GM19023 (cell line): ENCODE results near the gene CMIP.

Experiments
- ATAC-seq: cut with Tn5 transposase; IDR thresholded peaks from one replicate; pipeline ENCODE4 v1.9.1; 2021; ENCODE audit warnings: mild to moderate bottlenecking, moderate library complexity; ENCODE audit not compliant: unreplicated experiment

The CMIP gene

DNA sequence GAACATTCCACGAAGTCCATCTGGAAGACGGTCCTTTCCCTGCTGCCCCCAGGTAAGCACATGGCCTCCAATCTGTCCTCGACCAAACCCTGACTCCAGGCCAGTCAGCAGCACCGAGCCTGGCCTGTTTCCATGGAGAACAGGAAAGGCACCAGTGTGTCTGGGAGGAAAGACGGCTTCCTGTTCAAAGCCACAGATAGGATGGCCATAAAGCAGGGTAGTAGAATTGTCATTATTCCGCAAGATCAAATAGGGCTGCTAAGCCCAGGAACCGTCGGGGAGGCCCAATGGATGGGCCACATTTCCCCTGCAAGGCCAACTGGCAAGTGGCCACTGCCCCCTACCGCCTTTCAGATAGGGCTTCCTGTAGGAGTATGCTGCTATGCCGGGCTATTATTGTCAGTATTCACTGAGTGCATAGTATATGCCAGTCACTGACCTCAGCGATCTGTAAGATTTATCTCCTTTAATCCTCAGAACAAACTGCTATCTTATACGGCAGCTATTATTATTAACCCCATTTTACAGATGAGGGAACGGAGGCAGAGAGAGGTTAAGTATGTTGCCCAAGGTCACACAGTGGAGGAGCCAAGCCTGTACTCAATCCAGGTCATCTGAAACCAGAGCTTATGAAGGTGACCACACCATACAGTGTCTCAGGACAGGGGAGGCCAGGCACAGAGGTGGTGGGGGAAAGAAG is 311.5 kb downstream of the CMIP start:
- no peak for ATAC-seq

DNA sequence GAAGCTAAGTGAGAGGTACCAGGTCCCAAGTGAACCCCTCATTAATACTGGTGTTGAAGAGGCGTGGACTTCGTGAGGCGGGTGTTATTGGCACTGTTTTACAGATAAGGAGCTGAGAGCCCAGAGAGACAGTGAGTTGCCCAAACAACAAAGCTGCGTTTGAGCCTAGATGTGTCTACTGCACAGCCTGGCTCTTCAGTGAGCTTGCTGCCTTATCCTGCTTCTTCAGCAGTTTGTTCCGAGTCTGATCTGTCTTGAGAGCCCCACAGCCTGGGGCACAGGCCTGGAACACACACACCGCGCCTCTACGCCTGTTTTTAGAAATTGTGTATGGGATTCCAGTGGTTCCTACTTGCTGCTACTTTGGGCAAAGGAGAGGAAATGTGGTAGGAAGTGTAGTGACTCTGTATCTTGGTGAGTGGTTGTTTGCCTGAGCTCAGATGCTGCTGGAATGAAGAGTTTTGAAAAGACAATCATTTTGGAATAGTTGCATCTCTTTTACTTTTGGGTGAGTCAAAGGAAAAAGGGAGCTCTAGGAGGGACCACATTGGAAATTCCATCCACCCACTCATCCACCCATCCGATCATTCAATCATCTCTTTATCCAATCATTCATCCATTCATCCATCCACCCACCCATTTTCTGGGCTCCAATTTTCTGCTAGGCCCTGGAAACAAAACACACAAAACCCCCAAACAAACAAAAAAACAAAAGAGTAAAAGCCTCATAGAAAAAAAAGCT is 312.2 kb downstream of the CMIP start:
- ATAC-seq: no peak

DNA sequence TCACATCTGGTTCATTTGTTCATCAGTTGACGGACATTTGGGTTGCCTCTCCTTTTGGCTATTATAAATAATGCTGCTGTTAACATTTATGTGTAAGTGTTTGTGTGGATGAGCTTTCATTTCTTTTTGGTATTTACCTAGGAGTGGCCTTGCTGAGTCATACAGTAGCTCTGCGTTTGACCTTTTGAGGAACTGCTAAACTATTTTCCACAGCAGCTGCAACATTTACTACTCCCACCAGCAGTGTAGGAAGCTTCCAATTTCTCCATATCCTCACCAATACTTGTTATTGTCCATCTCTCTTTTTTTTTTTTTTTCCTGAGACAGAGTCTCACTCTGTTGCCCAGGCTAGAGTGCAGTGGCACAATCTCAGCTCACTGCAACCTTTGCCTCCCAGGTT is 313.8 kb downstream of the CMIP start:
- no peak for ATAC-seq
